SK-N-SH treated with all-trans-retinoic acid at 6 μM for 48 hours (cell line): Measurements from ENCODE around the gene SPART.

ENCODE experiments used
- ARNTL ChIP-seq: fragments of 450-650 bp; formaldehyde crosslinking; IDR thresholded peaks from 2 replicates; pipeline ENCODE4 v1.5.0; 2020; ENCODE audit warnings: low read depth, mild to moderate bottlenecking, moderate library complexity, borderline replicate concordance
- BACH2 ChIP-seq: fragments of 250-450 bp; sonication (Bioruptor Pico); IDR thresholded peaks from 2 replicates; pipeline ENCODE4 v1.9.0; 2021; ENCODE audit warnings: mild to moderate bottlenecking, borderline replicate concordance
- ESRRG ChIP-seq: fragments of 250-450 bp; sonication (Bioruptor Pico); IDR thresholded peaks from 2 replicates; pipeline ENCODE4 v1.6.1; 2021; ENCODE audit warnings: mild to moderate bottlenecking
- OSR1 ChIP-seq: fragments of 250-450 bp; sonication (Bioruptor Pico); IDR thresholded peaks from 2 replicates; pipeline ENCODE4 v1.8.0; 2022; ENCODE audit warnings: moderate library complexity, mild to moderate bottlenecking, inconsistent platforms
- SNAI2 ChIP-seq: fragments of 250-450 bp; sonication (Bioruptor Pico); IDR thresholded peaks from 2 replicates; pipeline ENCODE4 v1.5.0; 2020; ENCODE audit warnings: mild to moderate bottlenecking, moderate library complexity
- ZFP3 ChIP-seq: fragments of 250-450 bp; sonication (Bioruptor Pico); IDR thresholded peaks from 2 replicates; pipeline ENCODE4 v1.5.0; 2020; ENCODE audit warnings: mild to moderate bottlenecking, moderate library complexity
- TF ChIP-seq, protein P1 (sequence below): fragments of 250-450 bp; sonication (Bioruptor Pico); IDR thresholded peaks from 2 replicates; pipeline ENCODE4 v1.8.0; 2020; ENCODE audit warnings: mild to moderate bottlenecking, moderate library complexity, borderline replicate concordance

DNA sequence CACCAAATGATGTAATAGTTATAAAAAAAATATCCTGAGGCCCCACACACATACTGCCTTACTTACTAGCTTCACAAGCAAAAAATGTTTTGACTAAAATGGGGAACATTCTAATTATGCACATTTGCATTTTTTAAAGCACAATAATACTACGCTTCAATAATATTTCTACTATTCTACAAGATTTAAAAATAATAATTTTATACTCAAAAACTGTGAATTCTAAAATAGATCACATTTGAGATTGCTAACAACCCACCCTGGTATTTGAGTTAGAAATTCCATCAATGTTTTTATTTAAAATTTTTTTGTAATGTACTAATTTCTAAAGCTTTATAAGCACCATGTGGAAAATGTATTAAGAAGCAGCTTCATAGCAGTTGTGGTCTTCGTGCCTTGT, 72.8 kb downstream of the SPART start:
- TF ChIP-seq ESRRG (CRISPR knock-in tag) (no peak), OSR1 (no peak), SNAI2 (CRISPR knock-in tag) (no peak), BACH2 (CRISPR knock-in tag) (no peak), ARNTL (CRISPR knock-in tag) (no peak), ZFP3 (no peak)
- TF ChIP-seq, protein P1, sequence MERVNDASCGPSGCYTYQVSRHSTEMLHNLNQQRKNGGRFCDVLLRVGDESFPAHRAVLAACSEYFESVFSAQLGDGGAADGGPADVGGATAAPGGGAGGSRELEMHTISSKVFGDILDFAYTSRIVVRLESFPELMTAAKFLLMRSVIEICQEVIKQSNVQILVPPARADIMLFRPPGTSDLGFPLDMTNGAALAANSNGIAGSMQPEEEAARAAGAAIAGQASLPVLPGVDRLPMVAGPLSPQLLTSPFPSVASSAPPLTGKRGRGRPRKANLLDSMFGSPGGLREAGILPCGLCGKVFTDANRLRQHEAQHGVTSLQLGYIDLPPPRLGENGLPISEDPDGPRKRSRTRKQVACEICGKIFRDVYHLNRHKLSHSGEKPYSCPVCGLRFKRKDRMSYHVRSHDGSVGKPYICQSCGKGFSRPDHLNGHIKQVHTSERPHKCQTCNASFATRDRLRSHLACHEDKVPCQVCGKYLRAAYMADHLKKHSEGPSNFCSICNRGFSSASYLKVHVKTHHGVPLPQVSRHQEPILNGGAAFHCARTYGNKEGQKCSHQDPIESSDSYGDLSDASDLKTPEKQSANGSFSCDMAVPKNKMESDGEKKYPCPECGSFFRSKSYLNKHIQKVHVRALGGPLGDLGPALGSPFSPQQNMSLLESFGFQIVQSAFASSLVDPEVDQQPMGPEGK (CRISPR knock-in tag) = no peak
